Transverse colon (tissue), 4 donors: ENCODE data around the gene LRCH3. TPM values are rescaled to one million over a fixed set of nuclear protein-coding genes. Genes with fewer than 3 reads are reported as not detected.

Source experiments
- DNase-seq: peaks from one replicate; pipeline ENCODE4 v3.0.0-alpha.2; 2019
- H3K27ac ChIP-seq, 4 donors: fragments of 200-600 bp; sonication (generic); 2 replicates each; pipeline ENCODE4 v1.5.1; 2016 to 2018; ENCODE audit warnings: inconsistent platforms in 4 of 4
- H3K27me3 ChIP-seq: fragments of 200-600 bp; sonication (generic); 2 replicates; pipeline ENCODE4 v1.5.1; 2017; ENCODE audit warnings: inconsistent platforms
- H3K36me3 ChIP-seq, 4 donors: fragments of 200-600 bp; sonication (generic); 2 replicates each; pipeline ENCODE4 v1.5.1; 2017 to 2019; ENCODE audit warnings: inconsistent platforms in 4 of 4
- H3K4me1 ChIP-seq, 4 donors: fragments of 200-600 bp; sonication (generic); 2 replicates each; pipeline ENCODE4 v1.5.1; 2017 to 2020; ENCODE audit warnings: inconsistent platforms in 4 of 4
- H3K4me3 ChIP-seq, 4 donors: fragments of 200-600 bp; sonication (generic); 1 replicate in 1 of 4; 2 replicates in 3 of 4; pipeline versions ENCODE4 v1.5.1 to v1.6.1; 2017 to 2019; ENCODE audit warnings: inconsistent platforms in 4 of 4
- H3K9me3 ChIP-seq, 2 donors: fragments of 200-600 bp; sonication (generic); 2 replicates each; pipeline ENCODE4 v1.5.1; 2017 to 2019; ENCODE audit warnings: inconsistent platforms in 2 of 2
- CTCF ChIP-seq, 5 experiments: fragments of 200-600 bp in 3 of 5; fragments of 450-650 bp in 2 of 5; sonication (generic) in 3 of 5; IDR thresholded peaks; 1 replicate in 2 of 5; 2 replicates in 3 of 5; pipeline ENCODE4 v1.5.1; 2016 to 2017; ENCODE audit warnings: antibody characterized with exemption in 5 of 5, inconsistent platforms in 3 of 5, mild to moderate bottlenecking in 2 of 5, moderate library complexity in 1 of 5
- EP300 ChIP-seq: sonication (generic); formaldehyde crosslinking; IDR thresholded peaks from one replicate; pipeline ENCODE4 v1.6.1; 2017; ENCODE audit warnings: antibody characterized with exemption, low read depth
- POLR2A ChIP-seq: fragments of 450-650 bp; IDR thresholded peaks from one replicate; pipeline ENCODE4 v1.6.1; 2016; ENCODE audit warnings: antibody characterized with exemption, mild to moderate bottlenecking, moderate library complexity
- POLR2AphosphoS5 ChIP-seq, 3 donors: sonication (generic); formaldehyde crosslinking; IDR thresholded peaks; one replicate each; pipeline ENCODE4 v1.6.1; 2016; ENCODE audit warnings: antibody characterized with exemption in 3 of 3
- WGBS, 2 donors: methylation state at CpG; one replicate each; pipeline ENCODE4 v1.1.5; 2018; ENCODE audit warnings: low coverage in 1 of 2; 5-methylcytosine and 5-hydroxymethylcytosine counted together
- in situ Hi-C, 4 donors: fragments of 200-750 bp; cut with MboI; loops; one replicate each; pipeline versions ENCODE4 v1.15.0 to v1.15.1; 2017; ENCODE audit warnings: low sequenced_read_pairs in 3 of 4, low pct_ligation_motif_present in 1 of 4, low pct_unique_long_range_greater_than_20kb in 1 of 4
- intact Hi-C: fragments of 100-400 bp; cut with DNase I; formaldehyde crosslinking; loops from one replicate; pipeline ENCODE4 v1.15.1; 2023; ENCODE audit warnings: low total_unique reads
- total RNA-seq, 4 donors: library from RNA; depleted of rRNA; stranded (reverse); fragments of >200 nt; gene quantifications; one replicate each; pipeline ENCODE4 v1.1.0, GENCODE V29; 2016

Gene LRCH3
- total RNA-seq, 4 donors from 2014 or later: 36.0 to 122 (median 51.2) TPM

GRCh38 chr3:197798863-197799262 lies 7.8 kb downstream of the LRCH3 start:
- Histone ChIP-seq H3K27ac (no peak overlapping the region), H3K27me3 (no peaks in the 10 kb centered on the region), H3K9me3 (no peaks in the 10 kb centered on the region), H3K4me3 (no peak overlapping the region), H3K4me1 (peaks cover 10 to 42% (median 15%) of the 10 kb centered on the region in 4 donors), H3K36me3 (no peaks in the 10 kb centered on the region)
- no peak for DNase-seq
- in situ Hi-C loops: no loop called here
- no peak for TF ChIP-seq EP300
- TF ChIP-seq POLR2A: no peak
- TF ChIP-seq POLR2AphosphoS5 (IDR thresholded peaks at IDR 0.05): no peak
- no peak for TF ChIP-seq CTCF (IDR thresholded peaks at IDR 0.05)
- intact Hi-C loops: no loop called here
- WGBS, 2 donors: 64% methylated on average over 3 of the region's 3 CpGs; no CpG with 5 or more reads in 1 of the 2 donors

GRCh38 chr3:197800379-197800778 lies 9.3 kb downstream of the LRCH3 start:
- no peak for TF ChIP-seq POLR2AphosphoS5 (IDR thresholded peaks at IDR 0.05)
- TF ChIP-seq POLR2A: no peak
- no peak for TF ChIP-seq CTCF (IDR thresholded peaks at IDR 0.05)
- no peak for TF ChIP-seq EP300
- Histone ChIP-seq H3K9me3 (no peaks in the 10 kb centered on the region), H3K4me1 (peaks cover 7 to 36% (median 10%) of the 10 kb centered on the region in 4 donors), H3K4me3 (no peak overlapping the region), H3K27me3 (no peaks in the 10 kb centered on the region), H3K36me3 (no peaks in the 10 kb centered on the region), H3K27ac (no peak overlapping the region)
- in situ Hi-C loops: no loop called here
- DNase-seq: no peak
- intact Hi-C loops: no loop called here
- WGBS, 2 donors: 79 to 100% methylated on average over 1 to 3 of the region's 3 CpGs

- peak overlapping the region in 2 of 4 donors; percentile 1 to 21 for H3K27ac ChIP-seq
- in situ Hi-C loops: no loop called here
- intact Hi-C loops: no loop called here
- H3K9me3 ChIP-seq: no peaks in the 10 kb centered on the region
- H3K4me1 ChIP-seq: peaks cover 7 to 41% (median 10%) of the 10 kb centered on the region in 4 donors
- DNase-seq: no peak
- TF ChIP-seq CTCF (IDR thresholded peaks at IDR 0.05) (peak in 2 of 5 experiments; percentile 17 to 28), POLR2A (no peak)
- H3K4me3 ChIP-seq: no peak overlapping the region
- no peaks in the 10 kb centered on the region for H3K27me3 ChIP-seq
- 61 to 63% methylated on average over 7 to 8 of the region's 8 CpGs for WGBS, 2 donors
- H3K36me3 ChIP-seq: no peaks in the 10 kb centered on the region
Observed at GRCh38 chr3:197801891-197802778, 11.1 kb downstream of the LRCH3 start.

GRCh38 chr3:197802779-197803459 lies 11.9 kb downstream of the LRCH3 start:
- in situ Hi-C loops (no loop called here), intact Hi-C loops (no loop called here)
- no peaks in the 10 kb centered on the region for H3K36me3 ChIP-seq
- H3K4me1 ChIP-seq: peaks cover 9 to 41% (median 10%) of the 10 kb centered on the region in 4 donors
- H3K4me3 ChIP-seq: no peak overlapping the region
- H3K27ac ChIP-seq: no peak overlapping the region
- no peaks in the 10 kb centered on the region for H3K27me3 ChIP-seq
- DNase-seq: no peak
- 94 to 100% methylated on average over 2 to 3 of the region's 3 CpGs for WGBS, 2 donors
- TF ChIP-seq EP300 (no peak), CTCF (IDR thresholded peaks at IDR 0.05) (no peak), POLR2A (no peak), POLR2AphosphoS5 (IDR thresholded peaks at IDR 0.05) (no peak)
- no peaks in the 10 kb centered on the region for H3K9me3 ChIP-seq
